Breast epithelium (tissue), 3 donors: ENCODE data around the gene ELMO2.

ENCODE experiments used
- POLR2A ChIP-seq: fragments of 450-650 bp; IDR thresholded peaks from one replicate; pipeline ENCODE4 v1.6.1; 2016; ENCODE audit warnings: antibody characterized with exemption, mild to moderate bottlenecking, moderate library complexity
- TF ChIP-seq, protein P1 (sequence below), 3 donors: fragments of 450-650 bp; IDR thresholded peaks; one replicate each; pipeline ENCODE4 v1.5.1; 2016 to 2017; ENCODE audit warnings: antibody characterized with exemption in 3 of 3, mild to moderate bottlenecking in 3 of 3, moderate library complexity in 3 of 3

- TF ChIP-seq, protein P1, sequence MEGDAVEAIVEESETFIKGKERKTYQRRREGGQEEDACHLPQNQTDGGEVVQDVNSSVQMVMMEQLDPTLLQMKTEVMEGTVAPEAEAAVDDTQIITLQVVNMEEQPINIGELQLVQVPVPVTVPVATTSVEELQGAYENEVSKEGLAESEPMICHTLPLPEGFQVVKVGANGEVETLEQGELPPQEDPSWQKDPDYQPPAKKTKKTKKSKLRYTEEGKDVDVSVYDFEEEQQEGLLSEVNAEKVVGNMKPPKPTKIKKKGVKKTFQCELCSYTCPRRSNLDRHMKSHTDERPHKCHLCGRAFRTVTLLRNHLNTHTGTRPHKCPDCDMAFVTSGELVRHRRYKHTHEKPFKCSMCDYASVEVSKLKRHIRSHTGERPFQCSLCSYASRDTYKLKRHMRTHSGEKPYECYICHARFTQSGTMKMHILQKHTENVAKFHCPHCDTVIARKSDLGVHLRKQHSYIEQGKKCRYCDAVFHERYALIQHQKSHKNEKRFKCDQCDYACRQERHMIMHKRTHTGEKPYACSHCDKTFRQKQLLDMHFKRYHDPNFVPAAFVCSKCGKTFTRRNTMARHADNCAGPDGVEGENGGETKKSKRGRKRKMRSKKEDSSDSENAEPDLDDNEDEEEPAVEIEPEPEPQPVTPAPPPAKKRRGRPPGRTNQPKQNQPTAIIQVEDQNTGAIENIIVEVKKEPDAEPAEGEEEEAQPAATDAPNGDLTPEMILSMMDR (IDR thresholded peaks at IDR 0.05) = no peak
- no peak for TF ChIP-seq POLR2A
These were observed 5.5 kb downstream of the ELMO2 start for GRCh38 chr20:46400828-46401477.
